ENCODE data around the gene KCNIP4. TPM values are rescaled to one million over a fixed set of nuclear protein-coding genes. Genes with fewer than 3 reads are reported as not detected.

Gene KCNIP4
- total and polyA plus RNA-seq, 9 of the 15 experiments (the other 6 are each of a cell fraction or from before 2014, with no cell fraction given), result 0.25 to 0.41 TPM; not detected in 7

GRCh38 chr4:21898101-21898500 lies 50.5 kb downstream of the KCNIP4 start (continued):
- TF ChIP-seq ZC3H11A (IDR thresholded peaks at IDR 0.05; ENCODE audit: low read depth, low read length) (no peak), MBD1 (CRISPR knock-in tag; IDR thresholded peaks at IDR 0.05) (no peak), FUS (optimal IDR thresholded peaks at IDR 0.05; ENCODE audit: low read depth, low read length) (no peak), ZBTB2 (IDR thresholded peaks at IDR 0.05) (no peak), MYNN (IDR thresholded peaks at IDR 0.05) (no peak), MYNN (CRISPR knock-in tag; IDR thresholded peaks at IDR 0.05) (no peak), SOX6 (IDR thresholded peaks at IDR 0.05) (no peak)

- intact Hi-C loops (cut with micrococcal nuclease) (no loop called here), in situ Hi-C loops (cut with MboI) (no loop called here)
- no TSS peak for BruUV-seq (replicated peaks)
- Histone ChIP-seq H3K9me1 (ENCODE audit: control insufficient read depth, insufficient read depth, low read length) (no peaks in the 10 kb centered on the region), H3K9ac (ENCODE audit: insufficient read depth in 1 of 2, low read depth in 2 of 2, low read length in 2 of 2) (no peak overlapping the region), H3K4me3 (no peak overlapping the region), H3K36me3 (ENCODE audit: control insufficient read depth, insufficient read depth, low read length) (no peaks in the 10 kb centered on the region), H3K4me2 (ENCODE audit: insufficient read depth, low read length) (no peak overlapping the region), H3K27me3 (ENCODE audit: control insufficient read depth in 2 of 2, insufficient read depth in 2 of 2, low read length in 2 of 2) (no peaks in the 10 kb centered on the region), H4K20me1 (replicated peaks; ENCODE audit: control insufficient read depth, insufficient read depth, low read length) (no peaks in the 10 kb centered on the region), H3K4me1 (replicated peaks in 1 of 2; ENCODE audit: control insufficient read depth in 2 of 2, insufficient read depth in 2 of 2, low read length in 2 of 2) (no peaks in the 10 kb centered on the region), H2AFZ (ENCODE audit: low read depth, low read length) (no peak overlapping the region), H3K27ac (ENCODE audit: extremely low read depth, low read depth, low read length) (no peak overlapping the region), H3K79me2 (ENCODE audit: control insufficient read depth, insufficient read depth, low read length) (no peaks in the 10 kb centered on the region), H3K9me3 (replicated peaks; ENCODE audit: control insufficient read depth, insufficient read depth, low read depth, low read length) (no peaks in the 10 kb centered on the region; the same call in none of the 2 replicates)
- TF ChIP-seq XRCC5 (IDR thresholded peaks at IDR 0.05; ENCODE audit: low read depth, low read length), result no peak
- TF ChIP-seq LCOR (CRISPR knock-in tag; IDR thresholded peaks at IDR 0.05), result no peak
- no peak for TF ChIP-seq PHF8 (IDR thresholded peaks at IDR 0.05; ENCODE audit: borderline replicate concordance, low read length)
- no peak for TF ChIP-seq GABPA (tag; conservative IDR thresholded peaks at IDR 0.05; ENCODE audit: low read depth)
- no peak for TF ChIP-seq NRF1 (conservative IDR thresholded peaks at IDR 0.05 in 1 of 2, IDR thresholded peaks at IDR 0.05 in 1 of 2)
- no peak for TF ChIP-seq PRMT5 (CRISPR knock-in tag; IDR thresholded peaks at IDR 0.05)
- no peak for TF ChIP-seq PATZ1 (CRISPR knock-in tag; IDR thresholded peaks at IDR 0.05; ENCODE audit: borderline replicate concordance)
- TF ChIP-seq TCF3 (CRISPR knock-in tag; IDR thresholded peaks at IDR 0.05), result no peak
- TF ChIP-seq KLF10 (CRISPR knock-in tag; IDR thresholded peaks at IDR 0.05), result no peak
- DNase-seq (ENCODE audit: extremely low read depth in 1 of 4, low spot score in 3 of 4) (no peak), FAIRE-seq (no peak), ATAC-seq (no peak)
- ChIA-PET POLR2A (no interaction called here), CTCF (ENCODE audit: low intra/inter-chr PET ratio) (no interaction called here)
- WGBS (ENCODE audit: insufficient coverage, low coverage, missing lambda C conversion rate), result 0% methylated on average over 2 of the region's 2 CpGs
Measured at GRCh38 chr4:21896767-21897166, 51.8 kb downstream of the KCNIP4 start.
